Renal cortex interstitium (tissue), 15 donors: ENCODE measurements around the gene DPY19L2. TPM values are rescaled to one million over a fixed set of nuclear protein-coding genes. Genes with fewer than 3 reads are reported as not detected.
"Not testable (repeated sequence)": the region's sequence is repeated elsewhere in the genome, so short reads cannot be mapped to it uniquely, and the experiment has no call there.

ENCODE experiments used
- DNase-seq, 11 donors: peaks; one replicate each; pipeline ENCODE4 v3.0.0-alpha.2; 2013; ENCODE audit warnings: low read depth in 9 of 11, low spot score in 4 of 11; ENCODE audit errors: extremely low read depth in 1 of 11
- long read RNA-seq, 16 experiments: transcript quantifications; one replicate each; lab custom pipeline, GENCODE V29; 2026
- polyA plus RNA-seq, 3 donors: library from polyadenylated mRNA; unstranded; fragments of 120-200 nt; gene quantifications; one replicate each; pipeline ENCODE4 v1.2.1, GENCODE V29; 2013; ENCODE audit not compliant: insufficient read length in 3 of 3

The DPY19L2 gene
- 10 to 100 TPM; 30.1 to 66.4 (median 54.6) TPM for polyA plus RNA-seq
- long read RNA-seq, donor 1, result 0 reads
- long read RNA-seq, donor 2, result 0 reads
- long read RNA-seq, donor 3, partial matches to known transcripts, result 0 of 1 reads
- long read RNA-seq, donor 3, other reads (novel, unspliced or antisense), result 0 of 1 reads
- long read RNA-seq, donor 4, partial matches to known transcripts, result 0 of 2 reads
- long read RNA-seq, donor 4, other reads (novel, unspliced or antisense), result 0 of 2 reads
- long read RNA-seq, donor 5, result 0 reads
- long read RNA-seq, donor 6, result 0 reads
- long read RNA-seq, donor 7, partial matches to known transcripts, result 0 of 2 reads
- long read RNA-seq, donor 7, other reads (novel, unspliced or antisense), result 0 of 2 reads
- long read RNA-seq, donor 8, transcript DPY19L2-203 (6 exons, 1,339 nt), result major isoform, 8 of 8 reads
- long read RNA-seq, donor 8, partial matches to known transcripts, result 0 of 8 reads
- long read RNA-seq, donor 8, other reads (novel, unspliced or antisense), result 0 of 8 reads
- long read RNA-seq, donor 9, partial matches to known transcripts, result 0 of 2 reads
- long read RNA-seq, donor 9, other reads (novel, unspliced or antisense), result 0 of 2 reads
- long read RNA-seq, donor 10, partial matches to known transcripts, result 0 of 1 reads
- long read RNA-seq, donor 10, other reads (novel, unspliced or antisense), result 0 of 1 reads
- long read RNA-seq, donor 11, partial matches to known transcripts, result 0 of 1 reads
- long read RNA-seq, donor 11, other reads (novel, unspliced or antisense), result 0 of 1 reads
- long read RNA-seq, donor 12, partial matches to known transcripts, result 0 of 2 reads
- long read RNA-seq, donor 12, other reads (novel, unspliced or antisense), result 0 of 2 reads
- long read RNA-seq, donor 13, result 0 reads
- long read RNA-seq, donor 14, partial matches to known transcripts, result 0 of 2 reads
- long read RNA-seq, donor 14, other reads (novel, unspliced or antisense), result 0 of 2 reads
- long read RNA-seq, donor 15, partial matches to known transcripts, result 0 of 2 reads
- long read RNA-seq, donor 15, other reads (novel, unspliced or antisense), result 0 of 2 reads
- long read RNA-seq, donor 16, transcript DPY19L2-203 (6 exons, 1,339 nt), result major isoform, 7 of 9 reads
- long read RNA-seq, donor 16, partial matches to known transcripts, result 0 of 9 reads
- long read RNA-seq, donor 16, other reads (novel, unspliced or antisense), result 0 of 9 reads

DNA sequence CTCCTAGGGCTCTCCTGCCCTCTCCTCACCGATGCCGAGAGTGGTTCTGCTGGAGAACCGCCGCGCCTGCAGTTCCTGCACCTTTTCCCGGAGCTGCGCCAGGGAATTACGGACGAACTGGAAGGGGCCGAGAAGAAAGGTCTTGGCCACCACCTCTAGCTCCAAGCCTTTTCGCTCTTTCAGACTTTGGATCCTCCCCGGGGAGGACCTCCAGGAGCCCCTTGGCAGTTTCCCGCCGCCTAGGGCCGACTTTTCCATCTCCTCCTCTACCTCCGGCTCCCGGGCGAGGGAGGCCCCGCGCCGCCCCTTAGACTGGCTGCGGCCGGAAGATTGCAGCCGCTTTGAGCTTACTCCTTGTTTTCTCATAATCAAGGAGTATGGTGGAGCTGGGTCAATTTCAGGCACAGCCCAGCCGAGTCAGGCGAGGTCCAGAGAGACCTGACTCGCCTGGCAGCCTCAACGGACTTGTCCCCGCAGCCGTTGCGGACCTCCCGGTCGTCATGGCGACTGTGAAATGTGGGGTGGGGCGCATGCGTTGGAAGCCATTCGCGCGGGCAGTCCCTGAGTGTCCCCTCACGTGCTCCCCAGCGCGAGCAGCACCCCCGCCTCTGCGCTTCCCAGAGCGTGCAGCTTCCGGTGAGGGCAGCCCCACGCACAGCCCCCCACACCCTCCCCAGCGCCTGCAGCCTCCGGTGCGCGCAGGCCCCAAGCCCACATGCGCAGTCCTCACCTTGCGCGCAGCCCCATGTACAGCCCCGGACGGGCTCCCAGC, at the start of gene DPY19L2:
Gene DPY19L2 (minus strand): TSS at position 466 of the 772 bp plus-strand sequence. CDS start 100 bp downstream, at position 366.
- DNase-seq, result peak; percentile 56 to 80 (median 76)

DNA sequence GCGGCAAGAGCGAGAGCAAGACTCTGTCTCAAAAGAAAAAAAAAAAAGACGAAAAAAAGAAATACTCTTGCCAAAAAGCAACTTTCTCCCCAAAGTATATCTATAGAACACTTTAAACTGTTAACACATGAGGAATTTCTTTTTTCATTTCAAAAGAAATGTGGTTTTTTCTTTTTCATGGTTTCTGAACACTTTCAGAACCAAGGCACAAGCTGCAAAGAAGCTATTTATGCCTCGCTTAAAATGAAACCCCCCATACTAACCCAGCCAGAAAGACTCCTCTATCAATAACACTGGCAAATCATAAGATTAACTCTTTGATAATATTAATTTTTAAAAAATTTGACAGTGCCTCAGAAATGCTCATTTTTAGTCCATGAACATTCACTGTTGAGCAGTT, 48.6 kb upstream of the DPY19L2 start:
- DNase-seq, result not testable (repeated sequence)

DNA sequence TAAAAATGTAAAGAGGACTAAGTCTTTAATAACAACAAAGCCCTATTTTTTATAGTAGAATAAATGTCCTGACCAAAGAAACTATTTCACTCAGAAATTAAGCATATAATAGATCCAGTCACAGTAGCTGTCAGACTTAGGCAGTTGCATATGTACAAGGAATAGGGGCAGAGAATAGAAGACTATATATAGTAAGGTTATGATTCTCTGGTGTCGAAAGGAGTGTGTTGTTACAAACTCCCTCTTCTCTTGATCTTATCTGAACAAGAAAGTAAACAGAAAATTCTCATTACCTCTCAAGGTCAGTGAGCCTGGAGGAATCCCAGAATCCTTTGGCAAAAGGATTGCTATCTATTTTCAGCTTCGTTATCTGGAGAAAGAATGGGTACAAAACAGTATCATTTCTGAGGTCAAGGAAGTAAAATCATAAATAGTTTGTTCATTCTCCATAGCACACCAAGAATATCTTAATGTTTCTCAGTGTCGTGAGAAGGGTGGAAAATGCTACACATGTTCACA, 46.9 kb upstream of the DPY19L2 start:
- DNase-seq, result not testable (repeated sequence)

DNA sequence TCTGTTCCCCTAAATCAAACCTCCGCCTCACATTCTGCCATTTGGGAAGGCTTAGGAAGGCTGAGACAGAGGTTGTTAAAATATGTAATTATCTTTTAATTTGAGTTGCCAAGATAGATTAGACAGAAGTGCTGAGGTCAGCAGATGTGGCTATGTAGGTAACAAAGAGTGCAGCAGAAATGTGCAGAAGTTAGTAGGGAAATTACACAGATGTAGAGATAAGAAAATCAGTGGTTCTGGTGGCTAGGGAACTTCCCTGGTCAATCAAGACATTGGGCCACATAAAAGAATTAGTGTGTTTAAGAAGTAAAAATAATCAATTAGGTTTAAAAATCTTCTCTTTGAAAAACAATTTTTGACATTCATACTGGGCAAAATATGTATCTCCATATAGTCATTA, 46.1 kb upstream of the DPY19L2 start:
- not testable (repeated sequence) for DNase-seq

DNA sequence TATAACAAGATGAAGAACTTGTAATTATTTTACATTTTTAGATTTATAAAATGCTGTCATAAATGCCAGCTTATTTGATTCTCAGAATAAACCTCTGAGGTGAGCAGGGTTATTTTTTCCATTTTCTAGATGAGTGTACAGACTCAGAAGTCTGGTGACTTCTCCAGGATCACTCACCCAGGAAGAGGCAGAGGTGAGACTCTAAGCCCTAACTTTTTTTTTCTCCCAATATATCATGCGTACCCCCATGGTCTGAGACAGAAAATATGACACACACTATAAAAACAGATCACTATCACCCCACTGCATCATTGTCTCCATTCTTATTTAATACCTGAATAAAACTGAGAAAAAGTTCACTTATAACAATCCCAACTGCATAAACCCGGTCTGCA, 45.4 kb upstream of the DPY19L2 start:
- DNase-seq, result not testable (repeated sequence)

DNA sequence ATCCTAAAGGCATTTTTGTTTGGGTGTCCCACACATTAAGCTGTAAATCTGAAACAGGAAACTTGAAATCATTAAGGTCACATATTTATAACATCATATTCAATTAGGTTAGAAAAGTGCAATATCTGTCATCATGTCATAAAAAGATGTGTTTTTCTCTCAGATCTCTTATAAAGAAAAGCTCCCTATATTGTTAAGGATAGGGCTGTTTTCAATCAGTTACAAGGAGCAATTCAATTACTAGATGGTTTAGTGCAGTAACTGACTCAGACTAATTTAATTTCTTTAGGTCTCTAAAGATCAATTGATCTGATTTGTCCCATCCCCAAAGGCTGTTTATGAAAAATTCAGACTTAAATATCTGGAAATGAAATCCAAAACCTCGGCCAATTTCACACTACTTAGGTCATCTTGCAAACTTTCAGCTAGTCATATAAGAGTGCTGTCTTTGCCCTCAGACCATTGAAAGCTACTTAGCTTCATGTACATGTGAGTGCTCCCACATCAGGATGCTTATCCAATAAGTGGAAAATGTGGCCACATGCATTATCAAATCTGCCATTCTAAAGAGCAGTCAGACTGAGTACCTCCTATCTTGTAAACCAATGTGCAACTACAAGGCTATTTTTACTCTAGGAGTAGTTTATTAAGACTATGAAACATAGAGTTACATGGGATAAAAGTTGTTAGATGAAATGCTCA, 44.8 kb upstream of the DPY19L2 start:
- DNase-seq, result not testable (repeated sequence)

DNA sequence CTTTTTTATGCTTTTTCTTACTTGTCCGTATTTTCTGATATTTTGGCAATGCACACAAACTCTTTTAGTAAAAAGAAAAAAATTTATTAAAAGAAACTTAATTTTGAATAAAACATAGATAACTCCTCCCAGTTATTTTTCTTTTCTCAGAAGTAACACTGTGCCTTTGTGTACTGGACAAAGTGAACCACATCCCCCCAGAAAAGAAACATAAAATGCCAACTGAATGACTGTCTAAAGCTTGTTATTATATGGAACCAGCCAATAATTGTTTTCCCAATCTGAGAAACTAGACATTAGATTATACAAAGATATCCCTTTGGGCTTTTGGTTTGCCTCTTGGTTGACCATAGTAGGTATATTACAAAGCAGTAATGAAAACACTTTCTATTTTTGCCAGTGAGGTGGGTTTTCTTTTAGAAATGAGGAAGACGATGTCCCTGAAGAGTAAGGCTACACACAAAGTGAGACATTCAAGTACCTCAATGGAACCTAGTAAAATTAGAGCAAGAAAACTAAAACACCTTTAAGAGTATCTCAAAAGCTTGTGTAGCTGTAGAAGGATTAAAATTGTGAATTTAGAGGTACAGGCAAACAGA, 44.2 kb upstream of the DPY19L2 start:
- DNase-seq, result not testable (repeated sequence)

DNA sequence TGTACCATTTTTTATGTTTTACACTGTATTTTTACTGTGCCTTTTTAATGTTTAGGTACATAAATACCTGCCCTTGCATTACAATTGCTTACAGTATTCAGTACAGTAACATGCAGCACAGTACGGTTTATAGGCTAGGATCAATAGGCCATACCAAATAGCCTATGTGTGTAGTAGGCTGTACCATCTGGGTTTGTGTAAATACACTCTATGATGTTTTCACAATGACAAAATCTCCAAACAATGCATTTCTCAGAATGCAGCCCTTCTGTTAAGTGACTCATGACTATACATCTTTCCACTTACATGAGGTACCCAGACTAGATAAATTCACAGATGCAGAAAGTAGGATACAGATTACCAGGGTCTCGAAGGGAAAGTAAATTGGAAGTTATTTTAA, 43.0 kb upstream of the DPY19L2 start:
- DNase-seq, result not testable (repeated sequence)

DNA sequence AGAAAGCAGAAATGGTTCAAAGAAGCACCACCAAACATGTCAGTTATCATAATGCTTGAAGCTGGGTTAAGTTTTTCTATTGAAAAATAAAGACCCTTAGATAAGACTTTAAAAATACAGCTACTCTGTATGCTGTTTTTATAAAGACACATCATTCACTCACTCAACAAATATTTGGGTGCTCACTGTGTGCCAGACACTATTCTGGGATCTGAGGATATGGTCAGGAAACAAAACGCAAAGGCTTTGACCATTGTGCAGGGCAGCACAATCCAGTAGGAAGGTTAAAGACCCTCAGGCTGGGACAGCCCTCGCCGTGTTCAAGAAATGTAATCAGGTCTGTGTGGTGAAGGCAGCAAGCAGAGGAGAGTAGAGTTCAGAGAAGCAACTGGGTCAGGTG, 38.0 kb upstream of the DPY19L2 start:
- no peak for DNase-seq

DNA sequence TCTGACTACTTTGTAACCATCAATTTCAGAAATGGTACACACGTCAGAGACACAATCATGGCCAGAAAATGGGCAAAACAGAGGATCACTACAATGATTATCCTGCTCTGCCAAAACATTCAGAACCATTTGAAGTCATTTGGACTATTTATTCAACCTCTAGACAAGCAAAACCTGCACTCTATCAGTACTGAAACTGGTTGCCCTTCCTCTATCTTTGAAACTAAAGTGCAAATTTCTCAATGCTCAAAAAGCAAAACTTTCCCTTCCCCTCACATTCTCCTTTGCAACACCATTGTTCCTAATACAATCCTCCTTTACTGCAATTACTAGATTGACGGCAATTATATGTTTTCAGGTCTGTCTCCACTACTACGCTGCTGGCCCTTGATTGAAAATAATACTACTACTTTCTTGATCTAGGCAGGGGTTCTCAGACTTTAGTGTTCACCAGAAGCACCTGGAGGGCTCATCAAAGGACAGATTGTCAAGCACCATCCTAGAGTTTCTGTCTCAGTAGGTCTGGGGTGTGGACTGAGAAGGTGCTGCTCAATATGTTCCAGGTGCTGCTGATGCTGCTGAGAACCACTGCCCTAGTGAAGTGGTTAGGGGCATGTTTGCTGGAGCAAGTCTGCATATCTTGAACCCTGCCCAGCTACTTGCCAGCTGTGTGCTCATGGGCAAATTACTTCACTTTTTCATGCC, 31.5 kb upstream of the DPY19L2 start:
- DNase-seq, result not testable (repeated sequence)

DNA sequence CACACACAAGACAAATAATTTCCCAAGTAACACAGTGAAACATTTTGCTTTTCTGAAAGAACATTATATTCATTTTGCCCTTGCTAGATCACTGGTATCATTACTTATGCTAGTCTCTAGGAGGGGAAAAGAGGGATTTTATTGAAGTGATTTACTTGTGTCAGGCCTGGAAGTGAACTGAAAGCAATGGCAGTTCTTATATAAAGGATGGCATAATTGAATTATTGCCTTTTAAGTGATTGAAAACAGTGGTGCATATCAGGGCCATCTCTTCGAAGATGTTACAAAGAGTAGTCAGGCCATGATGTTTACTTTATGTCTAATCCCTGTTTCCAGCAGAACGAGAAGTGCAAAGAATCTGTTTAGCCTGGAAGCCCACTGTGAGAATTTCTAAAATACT, 30.7 kb upstream of the DPY19L2 start:
- DNase-seq, result not testable (repeated sequence)

DNA sequence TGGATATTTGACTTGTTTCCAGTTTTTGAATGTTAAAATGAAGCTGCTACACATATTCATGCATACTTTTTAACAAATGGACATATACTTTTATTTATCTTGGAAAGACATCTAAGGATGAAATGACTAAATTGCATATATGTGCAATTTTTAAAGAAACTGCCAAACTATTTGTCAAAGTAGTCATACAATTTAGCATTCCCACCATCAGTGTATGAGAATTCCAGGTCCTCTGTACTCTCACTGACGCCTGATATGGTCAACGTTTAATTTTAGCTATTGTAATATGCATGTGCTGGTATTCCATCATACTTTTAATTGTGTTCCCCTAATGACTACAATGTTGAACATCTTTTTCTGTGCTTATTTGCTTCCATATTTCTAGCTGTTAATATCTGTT, 22.5 kb upstream of the DPY19L2 start:
- DNase-seq, result not testable (repeated sequence)

DNA sequence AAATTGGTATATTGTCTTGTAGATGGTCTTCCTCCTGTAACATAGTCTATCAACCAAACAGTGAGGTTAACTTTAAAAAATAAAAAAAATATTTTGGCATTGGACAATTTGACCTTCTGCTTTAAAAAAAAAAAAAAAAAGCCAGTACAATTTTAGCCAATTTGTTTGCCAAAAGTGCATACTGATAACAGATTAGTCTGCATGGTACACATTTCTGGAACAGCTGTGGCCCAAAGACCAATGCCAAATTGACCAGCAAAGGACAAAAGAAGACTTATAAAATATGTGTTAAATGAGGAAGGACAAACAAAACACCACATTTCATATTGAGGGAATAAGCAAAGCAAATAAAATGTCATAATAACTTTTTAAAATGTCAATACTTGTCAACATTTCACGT, 20.8 kb upstream of the DPY19L2 start:
- not testable (repeated sequence) for DNase-seq

DNA sequence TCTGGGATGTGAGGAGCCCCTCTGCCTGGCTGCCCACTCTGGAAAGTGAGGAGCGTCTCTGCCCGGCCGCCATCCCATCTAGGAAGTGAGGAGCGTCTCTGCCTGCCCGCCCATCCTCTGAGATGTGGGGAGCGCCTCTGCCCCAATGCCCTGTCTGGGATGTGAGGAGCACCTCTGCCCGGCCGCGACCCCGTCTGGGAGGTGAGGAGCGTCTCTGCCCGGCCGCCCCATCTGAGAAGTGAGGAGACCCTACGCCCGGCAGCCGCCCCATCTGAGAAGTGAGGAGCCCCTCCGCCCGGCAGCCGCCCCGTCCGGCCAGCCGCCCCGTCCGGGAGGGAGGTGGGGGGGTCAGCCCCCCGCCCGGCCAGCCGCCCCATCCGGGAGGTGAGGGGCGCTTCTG, 18.3 kb upstream of the DPY19L2 start:
- DNase-seq, result not testable (repeated sequence)

DNA sequence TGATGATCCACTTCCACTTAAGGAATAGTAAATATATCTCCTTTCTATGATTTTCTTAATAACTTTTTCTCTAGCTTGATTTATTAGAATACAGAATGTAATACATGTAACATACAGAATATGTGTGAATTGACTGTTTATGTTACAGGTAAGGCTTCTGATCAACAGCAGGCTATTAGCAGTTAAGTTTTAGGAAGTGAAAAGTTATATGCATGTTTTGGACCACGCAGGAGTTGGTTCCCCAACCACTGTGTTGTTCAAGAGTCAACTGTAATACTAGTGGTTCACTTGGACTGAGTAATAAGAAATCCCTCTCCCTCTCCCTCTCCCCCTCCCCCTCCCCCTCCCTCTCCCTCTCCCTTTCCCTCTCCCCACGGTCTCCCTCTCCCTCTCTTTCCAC, 17.5 kb upstream of the DPY19L2 start:
- not testable (repeated sequence) for DNase-seq

DNA sequence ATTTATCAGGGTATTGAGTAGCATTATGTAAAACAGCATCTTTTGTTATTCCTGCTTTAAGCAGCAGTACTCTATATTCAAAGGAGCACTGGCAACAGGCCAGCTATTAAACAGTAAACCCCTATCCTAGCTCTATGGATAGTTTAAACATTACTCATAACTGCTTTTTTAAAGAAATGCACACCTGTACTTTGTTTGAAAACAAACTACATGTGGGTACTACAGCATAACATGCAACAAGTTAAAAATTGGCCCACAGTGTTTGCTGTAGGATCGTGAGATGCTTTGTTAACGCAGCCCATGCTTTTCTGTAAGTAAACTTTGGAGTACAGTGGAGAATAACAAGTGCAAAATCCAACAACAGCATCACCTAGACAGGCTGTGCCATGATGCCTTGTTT, 14.3 kb upstream of the DPY19L2 start:
- peak in 1 of 11 donors; percentile 3 for DNase-seq

DNA sequence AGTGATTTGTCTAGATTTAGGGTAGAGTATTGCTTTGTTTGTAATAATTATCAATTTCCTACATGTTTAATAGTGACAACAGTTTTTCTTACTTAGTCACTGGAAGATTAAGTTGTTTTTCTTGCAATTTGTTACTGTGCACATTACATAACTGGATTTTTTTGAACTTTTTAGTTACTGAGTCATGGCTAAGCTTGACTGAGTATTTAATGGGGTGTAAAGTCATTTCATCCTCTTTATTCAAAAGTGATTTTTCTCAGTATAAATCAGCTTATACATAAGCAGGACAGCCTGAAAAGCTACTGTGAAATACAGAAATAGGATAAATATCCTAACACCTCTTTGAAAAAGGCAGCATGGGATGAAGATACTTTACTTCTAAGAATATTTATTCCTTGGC, 12.5 kb upstream of the DPY19L2 start:
- DNase-seq, result not testable (repeated sequence)
